DND-41 (cell line): ENCODE results near the gene DCP1A.

ENCODE experiments used
- EZH2 ChIP-seq: IDR thresholded peaks from 3 replicates; pipeline ENCODE4 v1.6.1; 2012; ENCODE audit warnings: borderline replicate concordance, low read depth, mild to moderate bottlenecking, moderate library complexity, low read length, inconsistent platforms; ENCODE audit not compliant: severe bottlenecking
- TF ChIP-seq, protein P1 (sequence below): IDR thresholded peaks from 2 replicates; pipeline ENCODE4 v1.5.1; 2012; ENCODE audit warnings: borderline replicate concordance, low read length, moderate library complexity, mild to moderate bottlenecking; ENCODE audit not compliant: poor library complexity, severe bottlenecking; ENCODE audit errors: extremely low read depth

DNA sequence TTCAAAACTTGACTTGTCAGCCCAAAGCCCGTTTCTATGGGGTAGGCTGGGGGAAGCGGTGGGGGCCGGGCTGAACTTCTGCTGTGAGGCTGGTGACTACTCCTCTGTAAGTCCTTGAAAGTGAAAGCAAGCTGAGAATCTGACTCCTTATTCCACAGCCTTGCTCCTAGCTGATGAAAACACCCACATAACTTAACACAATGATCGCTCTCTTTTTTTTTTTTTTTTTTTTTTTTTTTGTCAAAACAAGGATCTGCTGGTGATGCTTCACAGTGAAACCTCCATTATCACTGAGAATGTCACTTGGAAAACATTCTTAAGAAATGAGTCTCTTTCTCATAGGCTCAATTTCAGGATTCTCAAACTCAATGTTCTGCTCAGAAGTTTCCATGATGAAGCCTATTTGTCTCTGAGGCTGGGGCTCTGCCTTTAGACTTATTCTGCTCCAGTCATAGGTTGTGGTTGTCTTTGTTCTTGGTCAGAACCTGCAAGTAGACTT is 60.2 kb downstream of the DCP1A start:
- TF ChIP-seq, protein P1, sequence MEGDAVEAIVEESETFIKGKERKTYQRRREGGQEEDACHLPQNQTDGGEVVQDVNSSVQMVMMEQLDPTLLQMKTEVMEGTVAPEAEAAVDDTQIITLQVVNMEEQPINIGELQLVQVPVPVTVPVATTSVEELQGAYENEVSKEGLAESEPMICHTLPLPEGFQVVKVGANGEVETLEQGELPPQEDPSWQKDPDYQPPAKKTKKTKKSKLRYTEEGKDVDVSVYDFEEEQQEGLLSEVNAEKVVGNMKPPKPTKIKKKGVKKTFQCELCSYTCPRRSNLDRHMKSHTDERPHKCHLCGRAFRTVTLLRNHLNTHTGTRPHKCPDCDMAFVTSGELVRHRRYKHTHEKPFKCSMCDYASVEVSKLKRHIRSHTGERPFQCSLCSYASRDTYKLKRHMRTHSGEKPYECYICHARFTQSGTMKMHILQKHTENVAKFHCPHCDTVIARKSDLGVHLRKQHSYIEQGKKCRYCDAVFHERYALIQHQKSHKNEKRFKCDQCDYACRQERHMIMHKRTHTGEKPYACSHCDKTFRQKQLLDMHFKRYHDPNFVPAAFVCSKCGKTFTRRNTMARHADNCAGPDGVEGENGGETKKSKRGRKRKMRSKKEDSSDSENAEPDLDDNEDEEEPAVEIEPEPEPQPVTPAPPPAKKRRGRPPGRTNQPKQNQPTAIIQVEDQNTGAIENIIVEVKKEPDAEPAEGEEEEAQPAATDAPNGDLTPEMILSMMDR, result no peak
- no peak for TF ChIP-seq EZH2
